ENCODE data around the gene MLLT1. TPM values are rescaled to one million over a fixed set of nuclear protein-coding genes. Genes with fewer than 3 reads are reported as not detected.
"Not testable (repeated sequence)": the region's sequence is repeated elsewhere in the genome, so short reads cannot be mapped to it uniquely, and the experiment has no call there.

The MLLT1 gene
- total and polyA plus RNA-seq, 7 donors: 9.9 to 25.5 (median 16.3) TPM

DNA sequence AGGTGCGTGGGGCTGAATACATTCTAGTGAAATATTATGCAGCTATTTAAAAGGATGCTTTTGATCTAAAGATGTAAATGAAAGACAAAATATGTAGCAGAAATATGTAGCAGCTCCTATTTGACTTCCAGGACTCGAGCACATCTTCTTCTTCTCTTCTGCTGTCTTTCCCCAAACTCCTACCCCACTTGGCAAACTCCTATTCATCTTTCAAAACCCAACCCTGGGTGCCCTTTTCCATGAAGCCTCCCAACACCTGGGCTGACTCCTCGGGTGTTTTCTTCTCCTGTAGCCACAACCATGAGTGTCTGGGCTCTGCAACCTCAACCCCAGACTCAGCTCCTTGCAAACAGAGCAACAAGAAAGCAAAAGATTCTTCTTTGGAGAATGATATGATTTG lies 42.5 kb upstream of the MLLT1 start:
- Histone ChIP-seq H3K9me3 (no peaks in the 10 kb centered on the region), H3K27ac (no peak overlapping the region), H3K4me1 (no peaks in the 10 kb centered on the region), H3K27me3 (peaks cover 0 to 26% (median 4%) of the 10 kb centered on the region in 3 donors), H3K36me3 (no peaks in the 10 kb centered on the region), H3K4me3 (no peak overlapping the region)
- 47 to 64% methylated on average over 3 of the region's 3 CpGs for WGBS, 2 donors
- intact Hi-C loops (cut with DNase I): no loop called here
- no peak for TF ChIP-seq POLR2A (IDR thresholded peaks at IDR 0.05)
- TF ChIP-seq POLR2AphosphoS5 (IDR thresholded peaks at IDR 0.05): no peak
- TF ChIP-seq, protein P1, sequence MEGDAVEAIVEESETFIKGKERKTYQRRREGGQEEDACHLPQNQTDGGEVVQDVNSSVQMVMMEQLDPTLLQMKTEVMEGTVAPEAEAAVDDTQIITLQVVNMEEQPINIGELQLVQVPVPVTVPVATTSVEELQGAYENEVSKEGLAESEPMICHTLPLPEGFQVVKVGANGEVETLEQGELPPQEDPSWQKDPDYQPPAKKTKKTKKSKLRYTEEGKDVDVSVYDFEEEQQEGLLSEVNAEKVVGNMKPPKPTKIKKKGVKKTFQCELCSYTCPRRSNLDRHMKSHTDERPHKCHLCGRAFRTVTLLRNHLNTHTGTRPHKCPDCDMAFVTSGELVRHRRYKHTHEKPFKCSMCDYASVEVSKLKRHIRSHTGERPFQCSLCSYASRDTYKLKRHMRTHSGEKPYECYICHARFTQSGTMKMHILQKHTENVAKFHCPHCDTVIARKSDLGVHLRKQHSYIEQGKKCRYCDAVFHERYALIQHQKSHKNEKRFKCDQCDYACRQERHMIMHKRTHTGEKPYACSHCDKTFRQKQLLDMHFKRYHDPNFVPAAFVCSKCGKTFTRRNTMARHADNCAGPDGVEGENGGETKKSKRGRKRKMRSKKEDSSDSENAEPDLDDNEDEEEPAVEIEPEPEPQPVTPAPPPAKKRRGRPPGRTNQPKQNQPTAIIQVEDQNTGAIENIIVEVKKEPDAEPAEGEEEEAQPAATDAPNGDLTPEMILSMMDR (IDR thresholded peaks at IDR 0.05): no peak
- no peak for TF ChIP-seq EP300 (IDR thresholded peaks at IDR 0.05)
- no peak for DNase-seq

DNA sequence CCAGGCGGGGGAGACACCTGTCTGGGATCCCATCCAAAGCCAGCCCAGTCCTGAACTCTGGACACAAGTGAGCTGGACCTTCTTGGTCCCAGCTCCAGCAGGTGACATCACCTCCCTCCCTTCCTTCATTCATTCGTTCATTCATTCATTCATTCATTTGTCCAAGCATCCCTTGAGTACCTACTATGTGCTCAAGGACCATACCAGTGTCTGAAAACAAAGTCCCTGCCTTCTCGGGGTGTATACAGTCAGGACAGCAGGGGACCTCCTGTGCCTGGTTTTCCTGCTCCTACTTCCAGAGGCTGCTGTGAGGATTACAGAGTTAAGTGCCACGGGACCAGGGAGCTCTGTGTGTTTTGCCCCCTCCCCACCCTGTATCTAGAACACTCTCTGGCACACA lies 39.6 kb upstream of the MLLT1 start:
- Histone ChIP-seq H3K9me3 (no peaks in the 10 kb centered on the region), H3K27ac (no peak overlapping the region), H3K4me3 (no peak overlapping the region), H3K4me1 (no peaks in the 10 kb centered on the region), H3K27me3 (peaks cover 0 to 23% (median 4%) of the 10 kb centered on the region in 3 donors), H3K36me3 (no peaks in the 10 kb centered on the region)
- no peak for DNase-seq
- intact Hi-C loops (cut with DNase I): no loop called here
- TF ChIP-seq, protein P1 (IDR thresholded peaks at IDR 0.05): no peak
- TF ChIP-seq EP300 (IDR thresholded peaks at IDR 0.05): no peak
- no peak for TF ChIP-seq POLR2A (IDR thresholded peaks at IDR 0.05)
- TF ChIP-seq POLR2AphosphoS5 (IDR thresholded peaks at IDR 0.05): no peak
- WGBS, 2 donors: 22 to 45% methylated on average over 4 of the region's 4 CpGs

DNA sequence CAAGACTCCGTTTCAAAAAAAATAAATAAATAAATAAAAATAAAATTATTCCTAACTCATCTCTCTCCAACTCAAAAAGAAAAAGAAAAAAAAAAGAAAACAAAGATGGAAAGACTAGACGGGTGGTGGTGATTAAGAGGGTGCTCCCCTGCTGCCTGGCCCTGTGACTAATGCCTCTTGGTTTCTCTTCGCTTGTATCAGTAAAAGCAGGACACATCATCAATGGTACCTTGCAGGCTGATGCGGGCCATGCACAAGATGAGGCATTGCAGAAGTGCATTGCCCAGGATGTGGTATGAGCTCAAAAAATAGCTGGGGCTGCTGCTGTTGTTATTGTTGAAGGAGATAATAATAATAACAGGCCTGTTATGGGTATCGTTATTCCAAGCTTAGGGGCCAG lies 39.0 kb upstream of the MLLT1 start:
- no peak for TF ChIP-seq POLR2A (IDR thresholded peaks at IDR 0.05)
- no peak for TF ChIP-seq POLR2AphosphoS5 (IDR thresholded peaks at IDR 0.05)
- TF ChIP-seq, protein P1 (IDR thresholded peaks at IDR 0.05): no peak
- no peak for TF ChIP-seq EP300 (IDR thresholded peaks at IDR 0.05)
- intact Hi-C loops (cut with DNase I): no loop called here
- 69 to 84% methylated on average over 5 of the region's 5 CpGs for WGBS, 2 donors

DNA sequence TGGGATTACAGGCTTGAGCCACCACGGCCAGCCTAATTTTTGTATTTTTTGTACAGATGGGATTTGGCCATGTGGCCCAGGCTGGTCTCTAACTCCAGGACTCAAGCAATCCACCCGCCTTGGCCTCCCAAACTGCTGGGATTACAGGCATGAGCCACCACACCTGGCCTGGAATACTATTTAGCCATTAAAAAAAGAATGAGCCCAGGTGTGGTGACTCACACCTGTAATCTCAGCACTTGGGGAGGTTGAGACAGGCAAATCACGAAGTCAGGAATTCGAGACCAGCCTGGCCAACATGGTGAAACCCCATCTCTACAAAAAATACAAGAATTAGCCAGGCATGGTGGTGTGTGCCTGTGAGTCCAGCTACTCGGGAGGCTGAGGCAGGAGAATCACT lies 35.9 kb upstream of the MLLT1 start:
- H3K36me3 ChIP-seq; H3K9me3 ChIP-seq; H3K27ac ChIP-seq; H3K4me1 ChIP-seq; H3K4me3 ChIP-seq; intact Hi-C loops (cut with DNase I); H3K27me3 ChIP-seq; DNase-seq: not testable (repeated sequence)
- 88% methylated on average over 5 of the region's 5 CpGs for WGBS, 2 donors

More for the DNA sequence above, 39.0 kb upstream of the MLLT1 start:
- Histone ChIP-seq H3K27me3 (peaks cover 0 to 23% (median 4%) of the 10 kb centered on the region in 3 donors), H3K4me3 (no peak overlapping the region), H3K27ac (no peak overlapping the region), H3K4me1 (no peaks in the 10 kb centered on the region), H3K9me3 (no peaks in the 10 kb centered on the region), H3K36me3 (no peaks in the 10 kb centered on the region)
- DNase-seq: no peak

DNA sequence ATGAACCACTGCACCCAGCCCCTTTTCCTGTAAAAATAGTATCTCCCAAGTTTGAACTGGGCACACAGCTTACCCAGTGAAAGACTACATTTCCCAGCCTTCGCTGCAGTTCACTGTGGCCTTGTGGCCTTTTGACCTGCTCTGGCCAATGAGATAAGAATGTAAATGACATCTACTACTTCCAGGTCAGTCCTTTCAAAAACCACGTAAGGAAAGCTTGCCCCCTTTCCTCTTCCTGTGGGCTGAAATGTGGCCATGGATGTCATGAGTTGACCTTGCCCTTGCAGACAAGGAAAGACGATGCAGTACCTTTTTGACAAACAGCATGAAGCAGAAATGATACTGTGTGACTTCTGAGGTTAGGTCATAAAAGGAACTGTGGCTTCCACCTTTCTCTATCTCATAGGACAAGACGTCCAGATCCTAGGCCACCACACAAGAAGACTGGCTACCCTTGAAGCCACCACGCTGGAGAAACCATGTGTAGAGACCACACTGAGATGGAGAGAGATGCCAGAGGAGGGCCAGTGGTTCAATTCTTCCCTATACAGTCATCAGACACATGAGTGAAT lies 33.7 kb upstream of the MLLT1 start:
- no peak overlapping the region for H3K4me3 ChIP-seq
- intact Hi-C loops (cut with DNase I): no loop called here
- no peak for DNase-seq
- no peaks in the 10 kb centered on the region for H3K9me3 ChIP-seq
- no peaks in the 10 kb centered on the region for H3K4me1 ChIP-seq
- no peak for TF ChIP-seq EP300 (IDR thresholded peaks at IDR 0.05)
- TF ChIP-seq, protein P1 (IDR thresholded peaks at IDR 0.05): no peak
- 76% methylated on average over 5 of the region's 5 CpGs for WGBS, 2 donors
- H3K27ac ChIP-seq: no peak overlapping the region
- no peaks in the 10 kb centered on the region for H3K36me3 ChIP-seq
- H3K27me3 ChIP-seq: no peaks in the 10 kb centered on the region
